ENCODE measurements around the gene TMEM270. TPM values are rescaled to one million over a fixed set of nuclear protein-coding genes. Genes with fewer than 3 reads are reported as not detected.

Gene TMEM270
- total RNA-seq, 2 donors from 2014 or later, result 4.9 TPM; not detected in 1

DNA sequence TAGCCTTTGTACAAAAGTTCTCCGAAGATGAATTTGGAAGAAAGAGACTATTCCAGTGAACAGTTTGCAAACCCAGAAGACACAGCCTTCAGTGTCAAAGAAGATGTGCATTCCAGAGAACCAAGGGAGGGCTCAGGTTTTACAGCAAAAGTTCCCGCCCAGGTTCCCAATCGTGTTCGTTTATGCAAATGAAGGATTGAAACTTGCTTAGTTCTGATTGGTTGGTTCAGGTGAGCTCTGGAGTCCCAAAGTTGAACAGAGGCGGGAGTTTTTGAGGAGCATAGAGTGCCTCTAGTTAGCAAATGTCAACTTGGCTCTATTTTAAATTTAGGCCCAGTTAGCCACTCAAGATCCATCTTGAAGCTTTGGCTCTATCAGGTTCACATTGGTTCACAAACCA is 51.3 kb downstream of the TMEM270 start:
- intact Hi-C loops (cut with DNase I), result no loop called here
- Histone ChIP-seq H3K9me3 (no peaks in the 10 kb centered on the region), H3K27me3 (replicated peaks; ENCODE audit: insufficient read depth) (no peaks in the 10 kb centered on the region), H3K4me1 (replicated peaks) (no peaks in the 10 kb centered on the region), H3K27ac (no peak overlapping the region), H3K4me3 (no peak overlapping the region), H3K36me3 (no peaks in the 10 kb centered on the region)
- DNase-seq (ENCODE audit: low spot score), result no peak
- TF ChIP-seq, protein P1, sequence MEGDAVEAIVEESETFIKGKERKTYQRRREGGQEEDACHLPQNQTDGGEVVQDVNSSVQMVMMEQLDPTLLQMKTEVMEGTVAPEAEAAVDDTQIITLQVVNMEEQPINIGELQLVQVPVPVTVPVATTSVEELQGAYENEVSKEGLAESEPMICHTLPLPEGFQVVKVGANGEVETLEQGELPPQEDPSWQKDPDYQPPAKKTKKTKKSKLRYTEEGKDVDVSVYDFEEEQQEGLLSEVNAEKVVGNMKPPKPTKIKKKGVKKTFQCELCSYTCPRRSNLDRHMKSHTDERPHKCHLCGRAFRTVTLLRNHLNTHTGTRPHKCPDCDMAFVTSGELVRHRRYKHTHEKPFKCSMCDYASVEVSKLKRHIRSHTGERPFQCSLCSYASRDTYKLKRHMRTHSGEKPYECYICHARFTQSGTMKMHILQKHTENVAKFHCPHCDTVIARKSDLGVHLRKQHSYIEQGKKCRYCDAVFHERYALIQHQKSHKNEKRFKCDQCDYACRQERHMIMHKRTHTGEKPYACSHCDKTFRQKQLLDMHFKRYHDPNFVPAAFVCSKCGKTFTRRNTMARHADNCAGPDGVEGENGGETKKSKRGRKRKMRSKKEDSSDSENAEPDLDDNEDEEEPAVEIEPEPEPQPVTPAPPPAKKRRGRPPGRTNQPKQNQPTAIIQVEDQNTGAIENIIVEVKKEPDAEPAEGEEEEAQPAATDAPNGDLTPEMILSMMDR (IDR thresholded peaks at IDR 0.05), result no peak
- TF ChIP-seq POLR2A (IDR thresholded peaks at IDR 0.05) (no peak), POLR2AphosphoS5 (IDR thresholded peaks at IDR 0.05) (no peak)
- 88% methylated on average over 5 of the region's 5 CpGs for WGBS

Other genes starting within 250 kb of the TMEM270 start
- gene MLXIPL, start 236.6 kb upstream of the TMEM270 start, total RNA-seq, result 100 to 1,000 TPM in 1 of 2 donors, 1 to 10 TPM in 1; 9.8 to 123 TPM
- gene VPS37D, start 193.3 kb upstream of the TMEM270 start, total RNA-seq, result 10 to 100 TPM in 1 of 2 donors, 1 to 10 TPM in 1; 6.0 to 19.5 TPM
- 10 to 100 TPM; 16.3 to 16.8 TPM for gene DNAJC30, start 177.7 kb upstream of the TMEM270 start, total RNA-seq
- 100 to 1,000 TPM in 1 of 2 donors, 10 to 100 TPM in 1; 72.3 to 196 TPM for gene BUD23, start 177.6 kb upstream of the TMEM270 start, total RNA-seq
- gene STX1A, start 141.5 kb upstream of the TMEM270 start, total RNA-seq, result 10 to 100 TPM in 1 of 2 donors, 1 to 10 TPM in 1; 6.8 to 15.3 TPM
- gene ABHD11, start 122.4 kb upstream of the TMEM270 start, total RNA-seq, result 10 to 100 TPM; 55.2 to 87.8 TPM
- 100 to 1,000 TPM; 156 to 176 TPM for gene CLDN3, start 90.9 kb upstream of the TMEM270 start, total RNA-seq
- gene CLDN4, start 30.2 kb upstream of the TMEM270 start, total RNA-seq, result 100 to 1,000 TPM; 162 to 216 TPM
- 10 to 100 TPM in 1 of 2 donors, 1 to 10 TPM in 1; 5.9 to 19.8 TPM for gene METTL27, start 18.6 kb upstream of the TMEM270 start, total RNA-seq
- 10 to 100 TPM; 34.7 to 93.4 TPM for gene ELN, start 167.0 kb downstream of the TMEM270 start, total RNA-seq
- gene LIMK1, start 222.6 kb downstream of the TMEM270 start, total RNA-seq, result 10 to 100 TPM; 12.8 to 41.2 TPM